Kidney (tissue), 14 donors: Measurements from ENCODE around the gene CMC4. TPM values are rescaled to one million over a fixed set of nuclear protein-coding genes. Genes with fewer than 3 reads are reported as not detected.
A peak's percentile ranks its signal among the peaks of the same experiment; 100 is the strongest.

Experiments
- DNase-seq, 5 donors: peaks; one replicate each; pipeline ENCODE4 v3.0.0-alpha.2; 2013 to 2020
- FAIRE-seq: peaks from 2 replicates; lab custom pipeline; 2012; peaks lifted over from hg19 to GRCh38; lab: Jason Lieb, UNC
- H3K27ac ChIP-seq, 2 donors: one replicate each; pipeline ENCODE4 v1.7.0; 2013; ENCODE audit warnings: low read depth in 2 of 2, low read length in 2 of 2, inconsistent platforms in 1 of 2
- H3K27me3 ChIP-seq: one replicate; pipeline ENCODE4 v1.7.1; 2013; ENCODE audit warnings: low read length, inconsistent platforms; ENCODE audit not compliant: control insufficient read depth, insufficient read depth
- H3K36me3 ChIP-seq, 3 donors: one replicate each; pipeline versions ENCODE4 v1.7.0 to v1.7.1; 2013; ENCODE audit warnings: low read length in 3 of 3, control low read depth in 1 of 3, inconsistent platforms in 1 of 3; ENCODE audit not compliant: insufficient read depth in 3 of 3, control insufficient read depth in 2 of 3
- H3K4me1 ChIP-seq, 3 donors: one replicate each; pipeline versions ENCODE4 v1.7.0 to v1.7.1; 2013; ENCODE audit warnings: low read length in 3 of 3, inconsistent platforms in 1 of 3, low read depth in 1 of 3; ENCODE audit not compliant: control insufficient read depth in 2 of 3, insufficient read depth in 2 of 3
- H3K4me3 ChIP-seq, 3 donors: one replicate each; pipeline versions ENCODE4 v1.7.0 to v1.8.1; 2013; ENCODE audit warnings: low read length in 3 of 3, control low read depth in 1 of 3, inconsistent platforms in 1 of 3
- H3K9ac ChIP-seq, 3 donors: one replicate each; pipeline versions ENCODE4 v1.7.0 to v1.7.1; 2013; ENCODE audit warnings: low read length in 3 of 3, control low read depth in 1 of 3, inconsistent platforms in 1 of 3
- H3K9me3 ChIP-seq, 3 donors: one replicate each; pipeline versions ENCODE4 v1.7.0 to v1.7.1; 2013; ENCODE audit warnings: low read length in 3 of 3, control low read depth in 1 of 3, inconsistent platforms in 1 of 3; ENCODE audit not compliant: control insufficient read depth in 2 of 3, insufficient read depth in 1 of 3
- CTCF ChIP-seq: IDR thresholded peaks from 3 replicates; pipeline ENCODE4 v1.5.1; 2012; ENCODE audit warnings: mild to moderate bottlenecking, moderate library complexity, borderline replicate concordance; ENCODE audit not compliant: insufficient read depth; ENCODE audit errors: extremely low read depth
- intact Hi-C: fragments of 100-400 bp; cut with DNase I; formaldehyde crosslinking; loops from one replicate; pipeline ENCODE4 v1.11.1; 2022
- polyA plus RNA-seq: library from polyadenylated mRNA; stranded (reverse); fragments of 350-450 nt; fragmentation: Illumina TruSeq; extraction: RNeasy Lipid Tissue Mini Kit (QIAGEN cat#74804); gene quantifications from one replicate; pipeline ENCODE4 v1.2.3, GENCODE V29; 2014; ENCODE audit warnings: low read depth, low replicate concordance; ENCODE audit not compliant: insufficient read depth
- total RNA-seq: library from RNA; stranded (reverse); fragmentation: NEBNext Ultra II Directional; extraction: Animal tissue kit (Norgen Biotek cat#: 25700); gene quantifications from one replicate; pipeline ENCODE4 v1.2.1, GENCODE V29; 2021
- donor health status: control.
- donor health status: control.
- donor health status: control.
- donor health status: control.
- donor health status: control.
- donor health status: DM: yes; HTN: yes; CAD: no.
- donor health status: Normal renal cell carcinoma (clear cell type).

The CMC4 gene
- total and polyA plus RNA-seq, 2 donors from 2014 or later: 6.6 to 26.2 TPM

GRCh38 chrX:155086202-155086840 is 15.4 kb upstream of the CMC4 start:
- H3K27ac ChIP-seq: no peak overlapping the region
- H3K9ac ChIP-seq: no peak overlapping the region
- DNase-seq (peak in 2 of 5 donors; percentile 9 to 45), FAIRE-seq (no peak)
- H3K36me3 ChIP-seq: peaks cover 0 to 2% (median 0%) of the 10 kb centered on the region in 3 donors
- intact Hi-C loops: no loop called here
- no peaks in the 10 kb centered on the region for H3K4me1 ChIP-seq
- H3K4me3 ChIP-seq: no peak overlapping the region
- H3K27me3 ChIP-seq: no peaks in the 10 kb centered on the region
- TF ChIP-seq CTCF: peak; percentile 35
- H3K9me3 ChIP-seq: no peaks in the 10 kb centered on the region

GRCh38 chrX:155071694-155072280 is 851 bp upstream of the CMC4 start:
- intact Hi-C loops: no loop called here
- no peak for FAIRE-seq
- H3K9me3 ChIP-seq: no peaks in the 10 kb centered on the region
- DNase-seq: peak in 2 of 5 donors; percentile 2 to 80
- TF ChIP-seq CTCF: no peak
- H3K4me3 ChIP-seq: peak overlapping the region; percentile 84 to 87 (median 86)
- H3K27me3 ChIP-seq: no peaks in the 10 kb centered on the region
- peak overlapping the region; percentile 57 to 75 for H3K27ac ChIP-seq
- peak overlapping the region; percentile 8 to 65 (median 55) for H3K9ac ChIP-seq
- H3K4me1 ChIP-seq: no peaks in the 10 kb centered on the region
- H3K36me3 ChIP-seq: peaks cover 0 to 4% (median 2%) of the 10 kb centered on the region in 3 donors

GRCh38 chrX:155070663-155070974 is 317 bp downstream of the CMC4 start:
- TF ChIP-seq CTCF: no peak
- Histone ChIP-seq H3K4me3 (peak overlapping the region; percentile 37 to 84 (median 71)), H3K36me3 (peaks cover 0 to 4% (median 2%) of the 10 kb centered on the region in 3 donors), H3K27ac (peak overlapping the region; percentile 69 to 78), H3K9ac (peak overlapping the region; percentile 43 to 77 (median 69)), H3K27me3 (no peaks in the 10 kb centered on the region), H3K4me1 (no peaks in the 10 kb centered on the region), H3K9me3 (no peaks in the 10 kb centered on the region)
- intact Hi-C loops: no loop called here
- no peak for DNase-seq
- no peak for FAIRE-seq
